SW480 (cell line): ENCODE results near the gene HCN4.

Source experiments
- DNase-seq: peaks from one replicate; pipeline ENCODE4 v3.0.0-alpha.2; 2016; ENCODE audit warnings: low spot score

HCN4 gene

DNA sequence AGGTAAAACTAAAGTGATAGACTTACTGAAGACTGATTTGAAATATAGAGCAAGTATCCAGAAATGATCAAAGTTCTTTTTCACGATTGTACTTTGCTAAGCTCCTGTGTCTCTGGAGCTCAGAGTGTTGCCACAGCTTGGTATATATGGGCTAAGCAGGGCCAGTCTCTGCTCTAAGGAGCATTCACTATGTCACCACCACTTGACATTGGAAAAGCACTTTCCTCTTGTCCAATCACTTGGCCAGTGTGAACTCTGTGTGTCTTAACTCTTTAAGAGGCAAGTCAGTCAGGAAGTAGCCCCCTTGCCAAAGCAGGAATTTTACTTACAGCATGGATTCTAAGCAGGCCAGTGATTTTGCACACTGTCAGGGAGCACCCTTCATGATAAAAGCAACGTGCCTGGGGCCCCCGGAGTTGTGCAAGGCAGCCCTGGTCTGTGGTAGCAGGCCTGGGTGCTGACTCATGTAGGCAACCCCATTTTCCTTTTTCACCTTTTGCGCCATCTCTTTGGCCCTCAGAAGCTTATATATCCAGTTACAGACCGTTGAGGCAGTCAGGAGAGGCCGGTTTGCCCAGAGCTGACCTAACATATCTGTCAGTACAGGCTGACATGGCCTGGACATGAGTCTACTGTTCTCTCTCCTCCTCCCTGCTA is 73.0 kb downstream of the HCN4 start:
- no peak for DNase-seq

GRCh38 chr15:73293773-73294172 is 75.0 kb downstream of the HCN4 start:
- peak; percentile 8 for DNase-seq

- no peak for DNase-seq
Observed at GRCh38 chr15:73291441-73291840, 77.3 kb downstream of the HCN4 start.

- no peak for DNase-seq
Observed at GRCh38 chr15:73287019-73287418, 81.7 kb downstream of the HCN4 start.

DNA sequence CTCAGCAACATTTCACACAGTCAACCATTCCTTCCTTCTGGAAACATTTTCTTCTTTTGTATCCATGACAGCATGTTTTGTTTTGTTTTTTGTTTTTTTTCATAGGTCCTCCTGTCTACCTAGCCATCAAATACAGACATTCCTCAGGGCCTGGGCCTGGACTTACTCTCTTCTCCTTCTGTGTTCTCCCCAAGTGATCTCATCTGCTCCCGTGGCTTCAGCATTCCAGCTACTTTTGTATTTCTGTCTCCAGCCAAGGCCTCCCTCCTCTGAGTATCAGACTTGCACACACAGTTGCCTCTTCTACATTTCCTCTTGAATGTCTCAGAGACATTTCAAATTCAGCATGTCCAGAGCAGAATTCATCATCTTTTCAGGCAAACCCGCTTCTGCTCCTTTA is 82.4 kb downstream of the HCN4 start:
- no peak for DNase-seq

GRCh38 chr15:73284090-73284716 is 84.6 kb downstream of the HCN4 start:
- peak; percentile 5 for DNase-seq

- no peak for DNase-seq
Observed at GRCh38 chr15:73283366-73283962, 85.3 kb downstream of the HCN4 start.

GRCh38 chr15:73282567-73283365 is 86.0 kb downstream of the HCN4 start:
- no peak for DNase-seq

- no peak for DNase-seq
Observed at GRCh38 chr15:73275862-73276261, 92.9 kb downstream of the HCN4 start.

DNA sequence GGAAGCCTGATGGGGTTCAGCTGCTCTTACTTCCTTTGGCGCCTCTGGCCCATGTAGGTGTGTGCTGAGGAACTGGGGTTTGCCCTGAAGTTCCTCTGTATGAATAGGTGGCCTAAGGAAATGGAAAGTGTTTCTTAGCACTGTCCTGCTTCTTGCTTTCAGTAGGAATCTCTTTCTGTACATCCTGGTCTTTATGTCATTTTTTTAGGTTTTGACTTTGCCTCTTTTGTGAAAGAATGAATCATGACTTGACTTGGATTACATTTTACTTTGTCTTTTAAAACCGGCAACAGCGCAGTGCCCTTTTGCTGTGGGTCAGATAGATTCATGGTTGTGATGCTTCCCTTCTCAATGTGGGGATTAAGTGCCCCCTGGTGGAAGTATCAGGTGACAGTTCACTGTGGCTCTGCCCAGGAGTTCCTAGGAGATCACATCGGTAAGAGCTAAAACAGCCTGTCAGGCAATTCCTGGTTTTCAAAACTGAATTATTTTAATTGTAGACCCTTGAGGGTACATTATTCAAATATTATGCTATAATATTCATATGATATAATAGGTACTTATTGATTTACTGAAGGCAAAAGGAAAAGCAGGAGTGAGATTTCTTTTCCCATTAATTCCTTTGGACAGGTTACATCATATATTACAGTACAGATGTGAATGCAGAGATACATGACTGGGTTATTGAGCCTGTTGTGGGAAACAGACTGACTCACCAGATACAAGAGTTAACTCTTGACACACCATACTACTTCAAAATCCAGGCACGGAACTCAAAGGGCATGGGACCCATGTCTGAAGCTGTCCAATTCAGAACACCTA is 95.4 kb downstream of the HCN4 start:
- DNase-seq = peak; percentile 57

DNA sequence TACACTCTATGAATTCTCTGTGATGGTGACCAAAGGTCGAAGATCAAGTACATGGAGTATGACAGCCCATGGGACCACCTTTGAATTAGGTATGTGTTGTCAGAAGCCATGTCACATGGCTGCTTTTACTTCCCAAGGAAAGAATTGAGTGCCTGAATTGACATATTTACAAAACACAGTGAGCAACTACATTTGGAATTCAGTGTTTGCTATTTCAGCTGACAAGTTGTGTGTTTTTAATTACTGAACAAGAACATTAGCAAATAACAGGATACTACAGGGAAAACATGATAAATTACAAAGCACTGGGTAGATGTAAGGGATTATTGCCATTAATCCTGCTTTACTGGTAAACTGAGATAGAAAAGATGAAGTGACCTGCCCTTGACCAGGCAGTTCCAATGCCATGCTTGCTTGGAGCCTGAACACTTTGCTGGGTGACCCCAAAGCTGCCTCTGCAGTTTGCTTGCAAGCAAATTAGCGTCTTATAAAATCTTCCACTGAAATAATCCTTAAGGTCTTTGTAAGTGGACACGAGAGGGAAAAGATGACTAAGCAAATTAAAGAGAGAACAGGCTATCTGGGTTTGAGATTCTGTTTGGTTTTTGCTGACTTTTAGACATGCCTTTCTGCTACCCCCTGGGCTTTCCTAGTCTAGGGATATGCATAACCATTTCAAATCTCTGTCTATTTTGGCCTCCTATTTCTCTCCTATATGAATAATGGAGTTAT is 98.2 kb downstream of the HCN4 start:
- no peak for DNase-seq
